H1 (cell line): ENCODE data around the gene C2CD4C. TPM values are rescaled to one million over a fixed set of nuclear protein-coding genes. Genes with fewer than 3 reads are reported as not detected.

Experiments used
- CTCF ChIA-PET: fragments of 300-600 bp; sonication (Branson Sonifier 250); formaldehyde crosslinking; loops from one replicate; lab custom pipeline; 2021; ENCODE audit not compliant: partially characterized antibody; lab: Charles Lee
- POLR2A ChIA-PET: fragments of 300-600 bp; sonication (Branson Sonifier 250); formaldehyde crosslinking; loops from one replicate; lab custom pipeline; 2021; ENCODE audit warnings: inconsistent platforms; ENCODE audit not compliant: partially characterized antibody; lab: Charles Lee
- DNase-seq, 2 experiments: peaks; one replicate each; pipeline versions ENCODE4 v3.0.0 to v3.0.0-alpha.2; 2010 to 2022; ENCODE audit warnings: low spot score in 2 of 2, low read depth in 1 of 2, mixed read lengths in 1 of 2
- FAIRE-seq: peaks from 2 replicates; lab custom pipeline; 2011; peaks lifted over from hg19 to GRCh38; lab: Jason Lieb, UNC
- H2AFZ ChIP-seq: 2 replicates; pipeline ENCODE4 v1.8.1; 2012; ENCODE audit warnings: low read length, inconsistent platforms
- H2AK5ac ChIP-seq: 2 replicates; pipeline ENCODE4 v1.6.1; 2013; ENCODE audit warnings: low read depth, low read length
- H2BK120ac ChIP-seq: replicated peaks from 2 replicates; pipeline ENCODE3; 2013; ENCODE audit warnings: low read depth, low read length, inconsistent platforms
- H2BK12ac ChIP-seq: 2 replicates; pipeline ENCODE4 v1.6.1; 2013; ENCODE audit warnings: low read depth, low read length
- H2BK15ac ChIP-seq: 2 replicates; pipeline ENCODE4 v1.6.1; 2013; ENCODE audit warnings: low read length
- H2BK20ac ChIP-seq: 2 replicates; pipeline ENCODE4 v1.6.1; 2013; ENCODE audit warnings: low read length
- H2BK5ac ChIP-seq: 2 replicates; pipeline ENCODE4 v1.6.1; 2013; ENCODE audit warnings: low read depth, low read length
- H3K14ac ChIP-seq: 2 replicates; pipeline ENCODE4 v1.6.1; 2013; ENCODE audit warnings: inconsistent platforms; ENCODE audit not compliant: insufficient read length
- H3K18ac ChIP-seq: 2 replicates; pipeline ENCODE4 v1.6.1; 2013; ENCODE audit warnings: low read length; ENCODE audit errors: extremely low read depth
- H3K23ac ChIP-seq: 2 replicates; pipeline ENCODE4 v1.6.1; 2013; ENCODE audit warnings: inconsistent platforms; ENCODE audit not compliant: insufficient read length
- H3K23me2 ChIP-seq: 2 replicates; pipeline ENCODE4 v1.6.1; 2013; ENCODE audit warnings: low read depth, low read length
- H3K27ac ChIP-seq: 2 replicates; pipeline ENCODE4 v1.6.1; 2011; ENCODE audit warnings: low read depth, low read length, inconsistent platforms
- H3K27me3 ChIP-seq, 4 experiments: replicated peaks in 1 of 4; 1 replicate in 1 of 4; 2 replicates in 3 of 4; pipeline versions ENCODE4 v1.6.1 to v1.8.1; 2011 to 2013; ENCODE audit warnings: low read length in 3 of 4, mild to moderate bottlenecking in 3 of 4, inconsistent platforms in 2 of 4, mixed read lengths in 2 of 4, moderate library complexity in 1 of 4; ENCODE audit not compliant: control insufficient read depth in 3 of 4, insufficient read depth in 3 of 4; ENCODE audit errors: extremely low read depth in 1 of 4
- H3K36me3 ChIP-seq, 4 experiments: 2 replicates each; pipeline versions ENCODE4 v1.6.1 to v1.8.1; 2011 to 2013; ENCODE audit warnings: mild to moderate bottlenecking in 4 of 4, low read length in 3 of 4, moderate library complexity in 2 of 4, control low read depth in 1 of 4, inconsistent platforms in 1 of 4; ENCODE audit not compliant: insufficient read depth in 4 of 4, control insufficient read depth in 2 of 4
- H3K4ac ChIP-seq: replicated peaks from 2 replicates; pipeline ENCODE3; 2013; ENCODE audit warnings: low read length, low read depth, mixed read lengths, inconsistent platforms; ENCODE audit not compliant: insufficient read length
- H3K4me1 ChIP-seq, 4 experiments: replicated peaks in 1 of 4; 1 replicate in 1 of 4; 2 replicates in 3 of 4; pipeline versions ENCODE4 v1.6.1 to v1.8.1; 2011 to 2013; ENCODE audit warnings: low read length in 3 of 4, inconsistent platforms in 2 of 4, mixed read lengths in 1 of 4; ENCODE audit not compliant: insufficient read depth in 4 of 4, control insufficient read depth in 3 of 4
- H3K4me2 ChIP-seq, 2 experiments: 2 replicates each; pipeline versions ENCODE4 v1.6.1 to v1.8.1; 2011 to 2013; ENCODE audit warnings: low read depth in 2 of 2, low read length in 2 of 2, control low read depth in 1 of 2, inconsistent platforms in 1 of 2, mild to moderate bottlenecking in 1 of 2; ENCODE audit not compliant: insufficient read depth in 1 of 2
- H3K4me3 ChIP-seq, 4 experiments: fragments of 200-600, 300-600 bp in 1 of 4; sonication (generic), shearing (Covaris generic), sonication (Bioruptor Twin) in 1 of 4; 2 replicates each; pipeline versions ENCODE4 v1.5.1 to v1.8.1; 2011 to 2016; ENCODE audit warnings: low read length in 4 of 4, low read depth in 3 of 4, control low read depth in 2 of 4, inconsistent platforms in 2 of 4, mild to moderate bottlenecking in 2 of 4, mixed read lengths in 1 of 4, moderate library complexity in 1 of 4; ENCODE audit not compliant: insufficient read depth in 2 of 4; ENCODE audit errors: extremely low read depth in 1 of 4
- H3K56ac ChIP-seq: replicated peaks from 2 replicates; pipeline ENCODE3; 2013; ENCODE audit warnings: low read depth, mild to moderate bottlenecking, mixed read lengths, low read length, inconsistent platforms; ENCODE audit not compliant: insufficient read length
- H3K79me1 ChIP-seq: 2 replicates; pipeline ENCODE4 v1.6.1; 2013; ENCODE audit warnings: low read depth, low read length, control low read depth
- H3K79me2 ChIP-seq, 2 experiments: 2 replicates each; pipeline versions ENCODE4 v1.6.1 to v1.8.1; 2012 to 2013; ENCODE audit warnings: low read length in 2 of 2, mild to moderate bottlenecking in 2 of 2, inconsistent platforms in 1 of 2; ENCODE audit not compliant: insufficient read depth in 2 of 2, control insufficient read depth in 1 of 2
- H3K9ac ChIP-seq, 4 experiments: replicated peaks in 1 of 4; 1 replicate in 1 of 4; 2 replicates in 3 of 4; pipeline versions ENCODE4 v1.6.1 to v1.8.1; 2011 to 2013; ENCODE audit warnings: low read depth in 3 of 4, low read length in 3 of 4, control low read depth in 2 of 4, mild to moderate bottlenecking in 2 of 4, moderate library complexity in 2 of 4, inconsistent platforms in 1 of 4; ENCODE audit errors: extremely low read depth in 1 of 4
- H3K9me3 ChIP-seq, 2 experiments: 2 replicates each; pipeline versions ENCODE4 v1.6.1 to v1.8.1; 2012 to 2013; ENCODE audit warnings: mild to moderate bottlenecking in 2 of 2, moderate library complexity in 2 of 2, control low read depth in 1 of 2, inconsistent platforms in 1 of 2, low read depth in 1 of 2, low read length in 1 of 2, mixed read lengths in 1 of 2; ENCODE audit not compliant: insufficient read depth in 2 of 2
- H4K20me1 ChIP-seq, 2 experiments: replicated peaks in 1 of 2; 2 replicates each; pipeline versions ENCODE3 to v1.8.1; 2011 to 2013; ENCODE audit warnings: inconsistent platforms in 2 of 2, low read length in 2 of 2, mild to moderate bottlenecking in 1 of 2; ENCODE audit not compliant: insufficient read depth in 2 of 2, control insufficient read depth in 1 of 2
- H4K5ac ChIP-seq: 2 replicates; pipeline ENCODE4 v1.6.1; 2013; ENCODE audit warnings: low read length, low read depth, mixed read lengths, inconsistent platforms; ENCODE audit not compliant: insufficient read length
- H4K8ac ChIP-seq: 2 replicates; pipeline ENCODE4 v1.8.0; 2013; ENCODE audit warnings: mild to moderate bottlenecking, moderate library complexity, low read length, inconsistent platforms; ENCODE audit not compliant: insufficient read depth; ENCODE audit errors: extremely low read depth
- H4K91ac ChIP-seq: replicated peaks from 2 replicates; pipeline ENCODE3; 2013; ENCODE audit warnings: low read length, mixed read lengths, inconsistent platforms; ENCODE audit not compliant: insufficient read length
- ATF3 ChIP-seq: IDR thresholded peaks from 2 replicates; pipeline ENCODE4 v1.6.1; 2011; ENCODE audit warnings: low read depth, mild to moderate bottlenecking, low read length; ENCODE audit not compliant: insufficient read depth
- KDM4A ChIP-seq: IDR thresholded peaks from one replicate; pipeline ENCODE4 v1.7.1; 2012; ENCODE audit warnings: low read depth, mild to moderate bottlenecking, moderate library complexity, low read length, inconsistent platforms; ENCODE audit not compliant: severe bottlenecking
- SP4 ChIP-seq: IDR thresholded peaks from 2 replicates; pipeline ENCODE4 v1.6.1; 2012; ENCODE audit warnings: low read length, inconsistent platforms
- WGBS, 2 experiments: shearing (Covaris generic) in 1 of 2; methylation state at CpG; one replicate each; pipeline versions ENCODE4 v1.1.6 to v1.1.7; 2013 to 2015; ENCODE audit warnings: low lambda C conversion rate in 2 of 2, mixed read lengths in 2 of 2, inconsistent platforms in 1 of 2, low coverage in 1 of 2, missing lambda C conversion rate in 1 of 2; ENCODE audit not compliant: insufficient replicate concordance in 2 of 2, insufficient coverage in 1 of 2, insufficient read length in 1 of 2; ENCODE audit errors: extremely low coverage in 1 of 2, missing lambda C conversion rate in 1 of 2; 5-methylcytosine and 5-hydroxymethylcytosine counted together
- polyA plus RNA-seq, 7 experiments: library from polyadenylated mRNA; depleted of rRNA in 3 of 7; stranded (reverse) in 5 of 7; unstranded in 2 of 7; fragments of >200 nt in 5 of 7; fragments of 200-250 nt in 2 of 7; gene quantifications; 1 replicate in 5 of 7; 2 replicates in 1 of 7; 4 replicates in 1 of 7; pipeline versions ENCODE4 v1.2.1 to v1.2.3, GENCODE V29; 2011 to 2013; ENCODE audit warnings: missing spikeins in 2 of 7, mixed read lengths in 2 of 7
- total RNA-seq: library from RNA; stranded (reverse); fragmentation: NEBNext Ultra II Directional; extraction: Animal tissue kit (Norgen Biotek cat#: 25700); gene quantifications from 2 replicates; pipeline ENCODE4 v1.2.1, GENCODE V29; 2021

C2CD4C gene
- total and polyA plus RNA-seq, 2 of the 8 experiments (the other 6 are each of a cell fraction or from before 2014, with no cell fraction given), result 3.8 to 6.3 TPM

DNA sequence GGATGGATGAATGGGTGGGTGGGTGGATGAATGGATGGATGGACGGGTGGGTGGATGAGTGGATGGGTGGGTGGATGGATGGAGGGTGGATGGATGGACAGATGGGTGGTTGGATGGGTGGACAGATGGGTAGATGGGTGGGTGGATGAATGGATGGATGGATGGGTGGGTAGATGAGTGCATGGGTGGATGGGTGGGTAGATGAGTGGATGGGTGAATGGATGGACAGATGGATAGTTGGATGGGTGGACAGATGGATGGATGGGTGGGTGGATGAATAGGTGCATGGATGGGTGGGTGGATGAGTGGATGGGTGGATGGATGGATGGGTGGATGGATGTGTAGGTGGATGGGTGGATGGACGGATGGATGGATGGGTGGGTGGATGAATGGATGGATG is 34.1 kb upstream of the C2CD4C start:
- Histone ChIP-seq H3K4me1 (peaks cover 0 to 11% (median under 1%) of the 10 kb centered on the region in 4 experiments; a peak in 2 of 7 replicates), H3K23me2 (peaks cover 22% of the 10 kb centered on the region; the same call in 1 of the 2 replicates), H3K14ac (no peak overlapping the region), H3K9me3 (no peaks in the 10 kb centered on the region), H3K27me3 (no peaks in the 10 kb centered on the region), H2AK5ac (no peak overlapping the region), H3K18ac (no peak overlapping the region), H3K23ac (no peak overlapping the region), H2AFZ (no peak overlapping the region), H2BK15ac (no peak overlapping the region), H4K5ac (no peak overlapping the region), H3K4ac (no peak overlapping the region), H3K79me1 (no peaks in the 10 kb centered on the region), H4K8ac (no peak overlapping the region), H2BK120ac (no peak overlapping the region), H3K27ac (no peak overlapping the region), H2BK5ac (no peak overlapping the region), H2BK12ac (no peak overlapping the region), H3K36me3 (no peaks in the 10 kb centered on the region), H3K79me2 (no peaks in the 10 kb centered on the region), H4K20me1 (peaks cover 0 to 3% of the 10 kb centered on the region in 2 experiments), H4K91ac (no peak overlapping the region), H3K4me2 (no peak overlapping the region), H3K56ac (peak overlapping the region; percentile 82), H2BK20ac (no peak overlapping the region), H3K4me3 (no peak overlapping the region), H3K9ac (no peak overlapping the region)
- POLR2A ChIA-PET, result no interaction called here
- no peak for DNase-seq
- CTCF ChIA-PET, result no interaction called here
- FAIRE-seq, result no peak
- TF ChIP-seq ATF3, result no peak
- no peak for TF ChIP-seq SP4
- no peak for TF ChIP-seq KDM4A
- WGBS, 2 experiments, result 88 to 100% methylated on average over 1 of the region's 2 CpGs
